WERI-Rb-1 (cell line): ENCODE results near the gene UCP3.

Experiments used
- DNase-seq: peaks from one replicate; pipeline ENCODE4 v3.0.0-alpha.2; 2020
- H3K27ac ChIP-seq: fragments of 250-450 bp; sonication (Bioruptor Pico); 2 replicates; pipeline ENCODE4 v1.5.1; 2020; ENCODE audit warnings: mild to moderate bottlenecking, moderate library complexity
- H3K27me3 ChIP-seq: fragments of 250-450 bp; sonication (Bioruptor Pico); 2 replicates; pipeline ENCODE4 v1.5.1; 2021; ENCODE audit warnings: mild to moderate bottlenecking, low read depth, moderate library complexity; ENCODE audit not compliant: insufficient read depth, severe bottlenecking
- H3K36me3 ChIP-seq: fragments of 250-450 bp; sonication (Bioruptor Pico); 2 replicates; pipeline ENCODE4 v1.5.1; 2020; ENCODE audit warnings: mild to moderate bottlenecking, moderate library complexity
- H3K4me3 ChIP-seq: 2 replicates; pipeline ENCODE4 v1.5.1; 2011; ENCODE audit warnings: low read depth, mild to moderate bottlenecking, control low read depth, low read length
- H3K9me3 ChIP-seq: fragments of 250-450 bp; sonication (Bioruptor Pico); 2 replicates; pipeline ENCODE4 v1.5.1; 2021; ENCODE audit warnings: mild to moderate bottlenecking, moderate library complexity; ENCODE audit not compliant: severe bottlenecking
- TF ChIP-seq, protein P1 (sequence below): IDR thresholded peaks from 2 replicates; pipeline ENCODE4 v1.5.1; 2011; ENCODE audit warnings: low read depth, mild to moderate bottlenecking, control low read depth, inconsistent platforms, low read length

The UCP3 gene

DNA sequence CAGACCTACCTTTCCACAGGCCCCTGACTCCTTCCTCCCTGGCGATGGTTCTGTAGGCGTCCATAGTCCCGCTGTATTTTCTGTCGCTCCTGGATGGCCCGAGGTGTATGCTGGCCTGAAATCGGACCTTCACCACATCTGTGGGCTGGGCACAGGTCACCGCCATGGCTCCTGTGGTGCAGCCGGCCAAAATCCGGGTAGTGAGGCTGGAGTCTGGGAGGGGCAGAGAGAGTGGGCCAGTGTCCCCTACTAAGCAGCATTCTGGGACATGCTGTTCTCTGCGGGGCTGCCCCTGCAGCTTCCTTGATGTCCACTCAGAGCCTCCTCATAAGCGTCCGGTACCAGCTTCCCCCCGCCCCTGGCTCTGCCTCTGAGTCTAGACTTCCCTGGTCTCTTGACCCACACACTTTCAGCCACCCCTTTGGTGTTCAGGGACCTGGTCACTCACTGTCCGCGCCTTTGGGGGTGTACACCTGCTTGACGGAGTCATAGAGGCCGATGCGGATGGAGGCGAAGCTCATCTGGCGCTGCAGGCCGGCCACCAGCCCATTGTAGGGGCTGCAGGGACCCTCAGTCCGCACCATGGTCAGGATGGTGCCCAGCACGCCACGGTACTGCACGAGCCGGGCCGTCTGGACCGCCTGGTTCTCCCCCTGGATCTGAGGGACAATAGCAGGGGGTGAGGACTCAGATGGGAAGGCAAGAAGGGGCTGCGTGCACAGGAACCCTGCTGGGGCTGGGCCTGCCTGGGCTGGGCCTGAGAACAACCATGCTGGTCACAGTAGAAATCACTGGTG, 3.0 kb downstream of the UCP3 start:
- Histone ChIP-seq H3K27ac (no peak overlapping the region), H3K27me3 (no peaks in the 10 kb centered on the region), H3K36me3 (peaks cover 11% of the 10 kb centered on the region; the same call in 1 of the 2 replicates), H3K4me3 (no peak overlapping the region), H3K9me3 (no peaks in the 10 kb centered on the region)
- TF ChIP-seq, protein P1, sequence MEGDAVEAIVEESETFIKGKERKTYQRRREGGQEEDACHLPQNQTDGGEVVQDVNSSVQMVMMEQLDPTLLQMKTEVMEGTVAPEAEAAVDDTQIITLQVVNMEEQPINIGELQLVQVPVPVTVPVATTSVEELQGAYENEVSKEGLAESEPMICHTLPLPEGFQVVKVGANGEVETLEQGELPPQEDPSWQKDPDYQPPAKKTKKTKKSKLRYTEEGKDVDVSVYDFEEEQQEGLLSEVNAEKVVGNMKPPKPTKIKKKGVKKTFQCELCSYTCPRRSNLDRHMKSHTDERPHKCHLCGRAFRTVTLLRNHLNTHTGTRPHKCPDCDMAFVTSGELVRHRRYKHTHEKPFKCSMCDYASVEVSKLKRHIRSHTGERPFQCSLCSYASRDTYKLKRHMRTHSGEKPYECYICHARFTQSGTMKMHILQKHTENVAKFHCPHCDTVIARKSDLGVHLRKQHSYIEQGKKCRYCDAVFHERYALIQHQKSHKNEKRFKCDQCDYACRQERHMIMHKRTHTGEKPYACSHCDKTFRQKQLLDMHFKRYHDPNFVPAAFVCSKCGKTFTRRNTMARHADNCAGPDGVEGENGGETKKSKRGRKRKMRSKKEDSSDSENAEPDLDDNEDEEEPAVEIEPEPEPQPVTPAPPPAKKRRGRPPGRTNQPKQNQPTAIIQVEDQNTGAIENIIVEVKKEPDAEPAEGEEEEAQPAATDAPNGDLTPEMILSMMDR, result no peak
- no peak for DNase-seq

DNA sequence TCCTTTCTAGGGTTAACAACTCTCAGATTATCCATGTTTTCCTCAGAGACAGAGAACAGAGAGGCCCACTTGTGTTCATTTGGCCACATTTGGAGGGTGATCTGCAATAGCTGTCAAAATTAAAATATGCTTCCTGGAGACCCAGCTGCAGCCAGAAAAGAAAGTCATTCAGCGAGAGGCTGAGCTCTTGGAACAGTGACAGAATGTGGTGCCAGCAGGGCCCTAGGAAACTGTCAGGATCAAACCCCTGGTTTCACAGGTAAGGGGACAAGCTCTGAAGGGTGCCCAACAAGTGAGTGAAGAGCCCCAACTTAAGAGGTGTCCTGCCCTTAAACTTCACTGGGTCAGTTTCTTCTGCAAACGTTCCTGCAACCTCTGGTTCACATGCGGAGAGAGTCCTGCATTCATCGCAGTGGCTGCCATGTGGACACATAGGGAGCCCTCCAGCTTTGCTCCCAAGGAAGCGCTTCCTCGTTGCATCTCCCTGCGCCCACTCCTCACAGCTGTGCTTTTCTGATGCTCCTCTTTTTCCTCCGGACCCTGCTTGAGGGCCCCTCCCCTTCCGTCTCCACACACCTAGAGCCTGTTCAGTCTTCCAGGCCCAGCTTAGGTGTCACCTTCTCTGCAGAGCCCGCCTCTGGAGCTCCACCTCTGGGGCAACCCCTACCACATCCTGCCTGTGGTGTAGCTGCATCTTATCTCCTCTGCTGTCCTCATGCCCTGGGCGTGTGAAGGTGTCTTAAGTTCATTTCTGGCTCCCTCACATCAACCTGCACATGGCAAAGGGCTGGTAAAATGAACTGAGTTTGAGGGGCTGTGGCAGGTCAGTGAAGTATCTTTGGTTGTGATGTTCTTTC, 3.9 kb downstream of the UCP3 start:
- Histone ChIP-seq H3K36me3 (peaks cover 11% of the 10 kb centered on the region; the same call in 1 of the 2 replicates), H3K9me3 (no peaks in the 10 kb centered on the region), H3K4me3 (no peak overlapping the region), H3K27ac (no peak overlapping the region), H3K27me3 (no peaks in the 10 kb centered on the region)
- TF ChIP-seq, protein P1, result no peak
- DNase-seq, result no peak

DNA sequence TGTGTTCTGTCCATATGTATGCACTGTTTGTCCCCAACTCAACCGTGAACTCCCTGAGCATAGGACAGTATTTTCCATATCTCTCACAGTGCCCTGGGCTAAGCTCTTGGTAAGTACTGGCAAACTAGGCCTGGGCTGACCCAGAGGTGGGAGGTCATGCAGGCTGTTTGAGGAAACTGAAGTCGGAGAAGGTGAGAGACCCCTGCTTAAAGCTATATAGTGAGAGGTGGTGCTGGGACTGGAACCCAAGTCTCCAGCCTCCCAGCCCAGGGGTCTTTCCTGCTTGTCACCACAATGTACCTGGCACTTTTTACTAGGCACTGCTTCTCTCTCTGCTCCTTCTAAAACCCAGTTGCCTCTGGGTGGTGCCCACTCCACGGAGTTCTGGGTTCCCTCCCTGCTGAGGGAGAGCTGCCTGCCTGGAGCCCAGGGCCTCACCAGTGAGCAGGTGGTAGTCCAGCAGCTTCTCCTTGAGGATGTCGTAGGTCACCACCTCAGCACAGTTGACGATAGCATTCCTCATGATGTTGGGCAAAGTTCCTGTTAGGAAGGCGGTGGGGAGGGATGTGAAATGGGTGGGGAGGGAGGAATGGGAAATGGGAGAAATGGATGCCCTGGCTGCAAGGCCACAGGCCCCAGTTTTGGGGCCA, 4.7 kb downstream of the UCP3 start:
- TF ChIP-seq, protein P1, result no peak
- Histone ChIP-seq H3K9me3 (no peaks in the 10 kb centered on the region), H3K36me3 (peaks cover 11% of the 10 kb centered on the region; the same call in 1 of the 2 replicates), H3K27me3 (no peaks in the 10 kb centered on the region), H3K4me3 (no peak overlapping the region), H3K27ac (no peak overlapping the region)
- DNase-seq, result no peak

DNA sequence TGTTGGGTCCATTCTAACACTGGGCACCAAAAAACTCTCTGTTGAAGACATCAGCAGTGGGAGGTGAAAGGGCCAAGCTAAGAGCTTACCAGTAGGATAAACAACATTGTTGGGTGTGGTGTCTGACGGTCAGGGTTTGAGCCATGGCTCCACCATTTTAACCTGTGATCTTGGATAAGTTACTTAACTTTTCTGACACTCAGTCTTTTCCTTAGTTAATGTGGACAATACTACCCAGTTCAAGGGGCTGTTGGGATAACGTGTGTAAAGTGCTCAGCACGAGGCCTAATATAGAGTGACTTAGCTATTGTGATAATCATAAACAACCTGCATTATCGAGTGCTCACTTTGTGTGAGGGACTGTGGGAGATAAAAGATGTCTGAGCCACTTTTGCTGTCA, 6.1 kb downstream of the UCP3 start:
- TF ChIP-seq, protein P1, result no peak
- H3K9me3 ChIP-seq, result no peaks in the 10 kb centered on the region
- no peak for DNase-seq

DNA sequence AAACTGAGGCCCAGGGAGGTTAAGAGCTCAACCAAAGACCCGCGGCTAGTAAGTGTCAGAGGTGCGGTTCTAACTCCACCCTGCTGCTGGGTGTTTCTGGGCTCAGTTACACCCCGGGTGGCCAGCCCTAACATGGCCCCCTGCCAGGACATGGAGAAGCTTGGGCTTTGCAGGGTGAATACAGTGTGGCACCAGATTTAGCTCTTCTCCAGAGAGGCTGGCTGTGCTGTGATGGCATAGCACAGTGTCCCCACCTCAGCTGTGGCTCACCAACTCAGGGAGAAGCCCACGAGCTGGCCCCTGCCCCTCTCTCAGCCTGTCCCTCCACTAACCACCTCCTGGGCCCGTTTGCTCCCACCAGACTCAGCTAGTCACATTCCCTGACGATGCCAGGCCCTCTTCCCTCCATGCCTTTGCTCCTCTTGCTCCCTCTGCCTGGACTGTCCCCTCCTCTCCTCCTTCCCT, 7.0 kb downstream of the UCP3 start:
- DNase-seq, result no peak
- TF ChIP-seq, protein P1, result no peak
- Histone ChIP-seq H3K9me3 (no peaks in the 10 kb centered on the region), H3K27ac (no peak overlapping the region), H3K27me3 (no peaks in the 10 kb centered on the region), H3K36me3 (peaks cover 11% of the 10 kb centered on the region; the same call in 1 of the 2 replicates), H3K4me3 (no peak overlapping the region)

More for the DNA sequence above, 6.1 kb downstream of the UCP3 start:
- Histone ChIP-seq H3K4me3 (no peak overlapping the region), H3K36me3 (peaks cover 11% of the 10 kb centered on the region; the same call in 1 of the 2 replicates), H3K27me3 (no peaks in the 10 kb centered on the region), H3K27ac (no peak overlapping the region)
